ENCODE results near the gene ZNF121. TPM values are rescaled to one million over a fixed set of nuclear protein-coding genes. Genes with fewer than 3 reads are reported as not detected.

ZNF121 gene
- total and polyA plus RNA-seq, 2 donors (not counting 1 experiment from before 2014, with no cell fraction given): 7.1 to 48.0 TPM

DNA sequence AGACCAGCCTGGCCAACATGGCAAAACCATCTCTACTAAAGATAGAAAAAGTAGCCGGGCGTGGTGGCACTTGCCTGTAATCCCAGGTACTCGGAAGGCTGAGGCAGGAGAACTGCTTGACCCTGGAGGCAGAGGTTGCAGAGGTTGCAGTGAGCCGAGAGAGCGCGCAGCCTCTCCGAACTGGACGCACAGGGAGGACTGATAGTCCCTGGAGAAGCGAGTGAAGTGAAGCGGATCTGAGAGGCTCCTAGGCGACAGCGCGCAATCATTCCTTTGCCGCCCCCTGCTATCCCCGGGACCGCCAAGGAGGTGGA is 36.5 kb upstream of the ZNF121 start:
- peak overlapping the region; percentile 99 for H2AFZ ChIP-seq (ENCODE audit: insufficient read depth, low read depth, low read length, poor library complexity, severe bottlenecking)
- under 1% methylated on average over 16 of the region's 16 CpGs for WGBS (ENCODE audit: insufficient coverage)
- no peaks in the 10 kb centered on the region for H3K27me3 ChIP-seq (replicated peaks in 1 of 4; ENCODE audit: control extremely low read depth in 1 of 4, control insufficient read depth in 3 of 4, insufficient read depth in 4 of 4, low read length in 3 of 4)
- H3K9ac ChIP-seq (ENCODE audit: low read length): peak overlapping the region; percentile 95
- H3K4me2 ChIP-seq (replicated peaks; ENCODE audit: low read depth, low read length, poor library complexity, severe bottlenecking): peak overlapping the region; percentile 84
- intact Hi-C loops (cut with micrococcal nuclease): loop anchor here (1.0 to 10.0 kb wide), 10 partner anchors 36 to 478 kb away; partner anchors contain the start of genes FBXL12, UBL5, ZNF121 and ZNF266
- H3K27ac ChIP-seq (ENCODE audit: low read length in 2 of 2): peak overlapping the region; percentile 83 to 94
- H4K20me1 ChIP-seq (ENCODE audit: control insufficient read depth, insufficient read depth, low read length, poor library complexity, severe bottlenecking): no peaks in the 10 kb centered on the region
- H3K27me3 Mint-ChIP-seq: peaks cover 2% of the 10 kb centered on the region
- POLR2A ChIA-PET: no interaction called here
- CTCF ChIA-PET: no interaction called here
- H3K79me2 ChIP-seq (ENCODE audit: control insufficient read depth, insufficient read depth, low read length): peaks cover 25% of the 10 kb centered on the region
- H3K9me3 Mint-ChIP-seq (ENCODE audit: insufficient read depth): peaks cover 3% of the 10 kb centered on the region
- H3K4me1 Mint-ChIP-seq: peaks cover 21% of the 10 kb centered on the region
- H3K27ac Mint-ChIP-seq: peak overlapping the region; percentile 100
- DNase-seq: no peak
- peaks cover 4 to 18% of the 10 kb centered on the region in 2 experiments for H3K36me3 ChIP-seq (replicated peaks in 1 of 2; ENCODE audit: control extremely low read depth in 1 of 2, control insufficient read depth in 1 of 2, extremely low read depth in 1 of 2, insufficient read depth in 2 of 2, low read length in 1 of 2)
- no peak for TF ChIP-seq EZH2 (IDR thresholded peaks at IDR 0.05; ENCODE audit: borderline replicate concordance, insufficient read depth, low read depth, low read length, poor library complexity, severe bottlenecking)
- no peak for TF ChIP-seq CTCF (IDR thresholded peaks at IDR 0.05)
- peaks cover 12 to 21% of the 10 kb centered on the region in 2 donors for H3K4me1 ChIP-seq (ENCODE audit: control insufficient read depth in 2 of 2, insufficient read depth in 2 of 2, low read length in 2 of 2)
- H3K9me3 ChIP-seq (ENCODE audit: control extremely low read depth in 1 of 3, control insufficient read depth in 2 of 3, insufficient read depth in 1 of 3, low read length in 2 of 3): no peaks in the 10 kb centered on the region
- peak overlapping the region; percentile 56 to 91 (median 89) for H3K4me3 ChIP-seq (ENCODE audit: control extremely low read depth in 1 of 5, extremely low read depth in 1 of 5, insufficient read depth in 1 of 5, low read depth in 2 of 5, low read length in 4 of 5)
- no peak for ATAC-seq (ENCODE audit: low read depth)
- H3K4me3 Mint-ChIP-seq: peak overlapping the region; percentile 100

DNA sequence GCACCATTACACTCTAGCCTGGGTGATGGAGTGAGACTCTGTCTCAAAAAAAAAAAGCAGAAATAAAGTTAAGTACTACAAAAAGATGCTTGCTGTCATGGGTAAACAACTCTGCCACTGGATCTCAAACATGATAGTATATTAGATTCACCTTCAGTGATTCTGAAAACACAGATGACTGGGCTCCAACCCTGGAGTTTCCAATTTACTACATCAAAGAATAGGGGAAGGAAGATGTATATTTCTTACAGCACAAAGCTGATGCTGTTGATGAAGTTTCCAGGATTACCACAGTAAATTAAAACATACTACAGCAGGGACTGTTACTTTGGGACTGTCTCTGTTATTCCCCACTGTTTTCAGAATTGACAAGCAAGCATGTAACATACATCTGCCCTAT is 31.5 kb upstream of the ZNF121 start:
- peaks cover 15% of the 10 kb centered on the region for H3K79me2 ChIP-seq (ENCODE audit: control insufficient read depth, insufficient read depth, low read length)
- no peak overlapping the region for H3K27ac ChIP-seq (ENCODE audit: low read length in 2 of 2)
- peaks cover 8% of the 10 kb centered on the region for H3K4me1 Mint-ChIP-seq
- DNase-seq (no peak), ATAC-seq (ENCODE audit: low read depth) (no peak)
- no peaks in the 10 kb centered on the region for H3K27me3 Mint-ChIP-seq
- H3K9me3 Mint-ChIP-seq (ENCODE audit: insufficient read depth): no peaks in the 10 kb centered on the region
- no peak overlapping the region for H3K27ac Mint-ChIP-seq
- intact Hi-C loops (cut with micrococcal nuclease): no loop called here
- peaks cover 18 to 66% of the 10 kb centered on the region in 2 experiments for H3K36me3 ChIP-seq (replicated peaks in 1 of 2; ENCODE audit: control extremely low read depth in 1 of 2, control insufficient read depth in 1 of 2, extremely low read depth in 1 of 2, insufficient read depth in 2 of 2, low read length in 1 of 2)
- H3K27me3 ChIP-seq (replicated peaks in 1 of 4; ENCODE audit: control extremely low read depth in 1 of 4, control insufficient read depth in 3 of 4, insufficient read depth in 4 of 4, low read length in 3 of 4): no peaks in the 10 kb centered on the region
- H3K9ac ChIP-seq (ENCODE audit: low read length): no peak overlapping the region
- H3K4me1 ChIP-seq (ENCODE audit: control insufficient read depth in 2 of 2, insufficient read depth in 2 of 2, low read length in 2 of 2): peaks cover 7 to 11% of the 10 kb centered on the region in 2 donors
- TF ChIP-seq CTCF (IDR thresholded peaks at IDR 0.05) (no peak), EZH2 (IDR thresholded peaks at IDR 0.05; ENCODE audit: borderline replicate concordance, insufficient read depth, low read depth, low read length, poor library complexity, severe bottlenecking) (no peak)
- H3K4me3 ChIP-seq (ENCODE audit: control extremely low read depth in 1 of 5, extremely low read depth in 1 of 5, insufficient read depth in 1 of 5, low read depth in 2 of 5, low read length in 4 of 5): no peak overlapping the region
- no peak overlapping the region for H3K4me2 ChIP-seq (replicated peaks; ENCODE audit: low read depth, low read length, poor library complexity, severe bottlenecking)
- no peak overlapping the region for H2AFZ ChIP-seq (ENCODE audit: insufficient read depth, low read depth, low read length, poor library complexity, severe bottlenecking)
- H3K9me3 ChIP-seq (ENCODE audit: control extremely low read depth in 1 of 3, control insufficient read depth in 2 of 3, insufficient read depth in 1 of 3, low read length in 2 of 3): peaks cover 6 to 19% (median 8%) of the 10 kb centered on the region in 3 donors
- POLR2A ChIA-PET: no interaction called here
- no peaks in the 10 kb centered on the region for H4K20me1 ChIP-seq (ENCODE audit: control insufficient read depth, insufficient read depth, low read length, poor library complexity, severe bottlenecking)
- H3K4me3 Mint-ChIP-seq: no peak overlapping the region
- CTCF ChIA-PET: interaction anchor here (0.7 kb wide), 1 partner anchor 344 kb away, joined by 4 read pairs; no protein-coding TSS in a partner anchor

Measured in B cell (primary cell).